Measurements from ENCODE around the gene FBXL13.
"Not testable (repeated sequence)": the region's sequence is repeated elsewhere in the genome, so short reads cannot be mapped to it uniquely, and the experiment has no call there.

The FBXL13 gene

GRCh38 chr7:103023578-103023977, 51.0 kb downstream of the FBXL13 start:
- DNase-seq (ENCODE audit: low read depth in 2 of 2) = not testable (repeated sequence)

- DNase-seq (ENCODE audit: low read depth in 2 of 2) = not testable (repeated sequence)
These were observed 53.1 kb downstream of the FBXL13 start for GRCh38 chr7:103021490-103021889.

GRCh38 chr7:103020876-103021275, 53.7 kb downstream of the FBXL13 start:
- not testable (repeated sequence) for DNase-seq (ENCODE audit: low read depth in 2 of 2)

- not testable (repeated sequence) for DNase-seq (ENCODE audit: low read depth in 2 of 2)
These were observed 56.3 kb downstream of the FBXL13 start for GRCh38 chr7:103018295-103018694.

GRCh38 chr7:103011650-103012049, 62.9 kb downstream of the FBXL13 start:
- no peak for DNase-seq (ENCODE audit: low read depth in 2 of 2)

- no peak for DNase-seq (ENCODE audit: low read depth in 2 of 2)
These were observed 64.4 kb downstream of the FBXL13 start for GRCh38 chr7:103010211-103010610.

- DNase-seq (ENCODE audit: low read depth in 2 of 2) = no peak
These were observed 65.0 kb downstream of the FBXL13 start for GRCh38 chr7:103009466-103010185.

- DNase-seq (ENCODE audit: low read depth in 2 of 2) = no peak
These were observed 71.6 kb downstream of the FBXL13 start for GRCh38 chr7:103003004-103003403.

- no peak for DNase-seq (ENCODE audit: low read depth in 2 of 2)
These were observed 73.4 kb downstream of the FBXL13 start for GRCh38 chr7:103001210-103001609.

- DNase-seq (ENCODE audit: low read depth in 2 of 2) = no peak
These were observed 77.6 kb downstream of the FBXL13 start for GRCh38 chr7:102996957-102997356.

GRCh38 chr7:102995609-102996008, 79.0 kb downstream of the FBXL13 start:
- DNase-seq (ENCODE audit: low read depth in 2 of 2) = not testable (repeated sequence)

- DNase-seq (ENCODE audit: low read depth in 2 of 2) = no peak
These were observed 80.0 kb downstream of the FBXL13 start for GRCh38 chr7:102994567-102994966.

GRCh38 chr7:102993718-102994029, 80.9 kb downstream of the FBXL13 start:
- no peak for DNase-seq (ENCODE audit: low read depth in 2 of 2)

- no peak for DNase-seq (ENCODE audit: low read depth in 2 of 2)
These were observed 81.5 kb downstream of the FBXL13 start for GRCh38 chr7:102992938-102993717.

GRCh38 chr7:102992509-102992937, 82.1 kb downstream of the FBXL13 start:
- DNase-seq (ENCODE audit: low read depth in 2 of 2) = no peak

GRCh38 chr7:102991540-102992214, 82.9 kb downstream of the FBXL13 start:
- DNase-seq (ENCODE audit: low read depth in 2 of 2) = no peak

GRCh38 chr7:102991077-102991539, 83.5 kb downstream of the FBXL13 start:
- no peak for DNase-seq (ENCODE audit: low read depth in 2 of 2)

- DNase-seq (ENCODE audit: low read depth in 2 of 2) = no peak
These were observed 84.0 kb downstream of the FBXL13 start for GRCh38 chr7:102990642-102991041.

- DNase-seq (ENCODE audit: low read depth in 2 of 2) = no peak
These were observed 85.7 kb downstream of the FBXL13 start for GRCh38 chr7:102988631-102989560.

GRCh38 chr7:102988088-102988487, 86.5 kb downstream of the FBXL13 start:
- no peak for DNase-seq (ENCODE audit: low read depth in 2 of 2)

- no peak for DNase-seq (ENCODE audit: low read depth in 2 of 2)
These were observed 89.3 kb downstream of the FBXL13 start for GRCh38 chr7:102985176-102985783.

Data from activated CD8-positive, alpha-beta memory T cell treated with anti-CD3 and anti-CD28 coated beads for 4 hours (primary cell).